ENCODE measurements around the gene HOXB7. TPM values are rescaled to one million over a fixed set of nuclear protein-coding genes. Genes with fewer than 3 reads are reported as not detected.
A peak's percentile ranks its signal among the peaks of the same experiment; 100 is the strongest.

The HOXB7 gene
- total and polyA plus RNA-seq, 2 experiments from 2014 or later = not detected

DNA sequence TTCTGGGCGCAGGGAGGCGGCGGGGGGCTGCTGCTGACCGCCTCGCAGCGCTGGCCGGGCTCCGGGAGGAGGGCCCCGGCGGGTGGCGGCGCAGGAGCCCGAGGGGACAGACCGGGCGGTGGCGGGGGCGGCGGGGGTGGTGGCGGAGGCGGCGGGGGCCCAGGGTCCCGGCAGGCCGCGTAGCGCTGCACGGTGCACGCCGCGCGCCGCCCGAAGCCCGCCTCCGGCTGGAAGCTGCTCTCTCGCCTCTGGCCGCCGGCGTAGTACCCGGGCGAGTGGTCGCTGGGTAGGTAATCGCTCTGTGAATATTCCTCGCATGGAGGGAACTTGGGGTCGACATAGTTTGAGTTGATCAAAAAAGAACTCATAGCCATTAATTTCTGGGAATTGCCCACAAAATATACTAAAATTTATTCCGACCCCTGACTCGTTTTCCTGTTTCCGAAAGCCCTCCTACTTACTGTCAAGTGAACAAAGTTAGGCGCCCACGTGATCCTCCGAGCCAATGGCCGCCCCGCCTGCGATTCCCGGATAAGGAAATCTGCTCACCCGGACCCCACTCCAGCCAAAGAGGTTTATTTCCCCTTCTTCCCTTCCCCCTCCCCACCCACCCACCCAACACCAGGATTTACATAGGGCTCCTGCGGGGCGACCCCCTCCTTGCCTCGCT lies 32.7 kb downstream of the HOXB7 start, which contains the start of gene HOXB4:
TSS of gene HOXB4 (minus strand) at position 405 of the 670 bp plus-strand sequence. CDS start at position 374, 31 bp downstream.
- H3K27me3 Mint-ChIP-seq (ENCODE audit: insufficient read depth, low read depth, poor library complexity) = peaks cover 51% of the 10 kb centered on the region
- peaks cover 31% of the 10 kb centered on the region for H3K4me1 Mint-ChIP-seq
- DNase-seq (ENCODE audit: low spot score) (peak; percentile 85), ATAC-seq (peak; percentile 20)
- Histone ChIP-seq H3K9me2 (ENCODE audit: insufficient read depth) (no peaks in the 10 kb centered on the region), H3F3A (replicated peaks; ENCODE audit: low read depth) (peaks cover 60% of the 10 kb centered on the region), H3K4me2 (peak within 1 kb of the TSS; percentile 66), H3K36me3 (ENCODE audit: insufficient read depth) (no peaks in the 10 kb centered on the region), H2AFZ (no peak within 1 kb of the TSS), H3K4me3 (peak within 1 kb of the TSS; percentile 42), H3K4me1 (ENCODE audit: insufficient read depth) (peaks cover 66% of the 10 kb centered on the region), H3K27ac (ENCODE audit: low read depth) (no peak within 1 kb of the TSS), H4K20me1 (replicated peaks; ENCODE audit: insufficient read depth) (peaks cover 59% of the 10 kb centered on the region), H3K27me3 (ENCODE audit: insufficient read depth) (peaks cover 100% of the 10 kb centered on the region), H3K79me2 (replicated peaks; ENCODE audit: insufficient read depth) (no peaks in the 10 kb centered on the region)
- peaks cover 10% of the 10 kb centered on the region for H3K9me3 Mint-ChIP-seq
- no peak within 1 kb of the TSS for H3K27ac Mint-ChIP-seq
- H3K4me3 Mint-ChIP-seq = peak within 1 kb of the TSS; percentile 64
- no peaks in the 10 kb centered on the region for H3K36me3 Mint-ChIP-seq (ENCODE audit: low read depth)
- TF ChIP-seq EZH2 (IDR thresholded peaks at IDR 0.05; ENCODE audit: low read depth, unreplicated experiment) (peak; percentile 60), POLR2AphosphoS5 (IDR thresholded peaks at IDR 0.05; ENCODE audit: low read depth) (no peak)

DNA sequence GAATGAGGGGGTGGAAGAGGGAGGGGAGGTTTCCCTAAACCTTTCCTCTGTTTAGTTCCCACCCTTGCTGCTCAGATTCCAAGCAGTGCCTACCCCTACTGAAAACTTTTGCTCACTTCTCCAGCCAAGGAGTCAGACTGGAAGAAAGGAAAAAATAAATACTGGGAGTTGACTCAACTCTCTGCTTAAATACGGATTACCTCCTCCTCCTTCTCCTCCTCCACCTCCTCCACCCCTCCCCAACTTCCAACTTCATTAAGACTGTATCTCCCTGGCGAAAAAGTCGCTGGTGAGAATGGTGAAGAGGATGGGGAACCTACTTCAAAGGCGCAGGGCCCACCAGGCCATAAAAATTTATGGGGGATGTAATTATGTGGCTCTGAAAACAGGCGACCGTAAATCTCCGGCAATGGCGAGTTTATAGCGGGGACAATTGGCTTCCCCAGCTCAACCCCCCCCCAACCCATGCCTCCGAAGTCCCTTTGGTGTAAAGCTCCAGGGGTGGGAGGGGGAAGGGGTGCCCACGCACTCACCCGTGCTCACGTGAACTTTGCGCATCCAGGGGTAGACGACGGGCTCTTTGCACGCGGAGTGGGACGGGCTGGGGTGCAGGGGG lies 33.4 kb downstream of the HOXB7 start:
- Histone ChIP-seq H4K20me1 (replicated peaks; ENCODE audit: insufficient read depth) (peaks cover 59% of the 10 kb centered on the region), H3K36me3 (ENCODE audit: insufficient read depth) (no peaks in the 10 kb centered on the region), H3K27me3 (ENCODE audit: insufficient read depth) (peaks cover 100% of the 10 kb centered on the region), H3K9me2 (ENCODE audit: insufficient read depth) (no peaks in the 10 kb centered on the region), H3K4me1 (ENCODE audit: insufficient read depth) (peaks cover 61% of the 10 kb centered on the region), H3K27ac (ENCODE audit: low read depth) (no peak overlapping the region), H3K4me2 (peak overlapping the region; percentile 62), H2AFZ (no peak overlapping the region), H3K79me2 (replicated peaks; ENCODE audit: insufficient read depth) (no peaks in the 10 kb centered on the region), H3K4me3 (peak overlapping the region; percentile 23; the same call in 1 of the 2 replicates), H3F3A (replicated peaks; ENCODE audit: low read depth) (peaks cover 67% of the 10 kb centered on the region)
- H3K27ac Mint-ChIP-seq = no peak overlapping the region
- DNase-seq (ENCODE audit: low spot score) (no peak), ATAC-seq (no peak)
- no peaks in the 10 kb centered on the region for H3K36me3 Mint-ChIP-seq (ENCODE audit: low read depth)
- H3K4me3 Mint-ChIP-seq = peak overlapping the region; percentile 52
- peaks cover 31% of the 10 kb centered on the region for H3K4me1 Mint-ChIP-seq
- H3K27me3 Mint-ChIP-seq (ENCODE audit: insufficient read depth, low read depth, poor library complexity) = peaks cover 45% of the 10 kb centered on the region
- H3K9me3 Mint-ChIP-seq = peaks cover 10% of the 10 kb centered on the region
- peak; percentile 97 for TF ChIP-seq EZH2 (IDR thresholded peaks at IDR 0.05; ENCODE audit: low read depth, unreplicated experiment)
- TF ChIP-seq STAT1 (IDR thresholded peaks at IDR 0.05; ENCODE audit: unreplicated experiment) = no peak

DNA sequence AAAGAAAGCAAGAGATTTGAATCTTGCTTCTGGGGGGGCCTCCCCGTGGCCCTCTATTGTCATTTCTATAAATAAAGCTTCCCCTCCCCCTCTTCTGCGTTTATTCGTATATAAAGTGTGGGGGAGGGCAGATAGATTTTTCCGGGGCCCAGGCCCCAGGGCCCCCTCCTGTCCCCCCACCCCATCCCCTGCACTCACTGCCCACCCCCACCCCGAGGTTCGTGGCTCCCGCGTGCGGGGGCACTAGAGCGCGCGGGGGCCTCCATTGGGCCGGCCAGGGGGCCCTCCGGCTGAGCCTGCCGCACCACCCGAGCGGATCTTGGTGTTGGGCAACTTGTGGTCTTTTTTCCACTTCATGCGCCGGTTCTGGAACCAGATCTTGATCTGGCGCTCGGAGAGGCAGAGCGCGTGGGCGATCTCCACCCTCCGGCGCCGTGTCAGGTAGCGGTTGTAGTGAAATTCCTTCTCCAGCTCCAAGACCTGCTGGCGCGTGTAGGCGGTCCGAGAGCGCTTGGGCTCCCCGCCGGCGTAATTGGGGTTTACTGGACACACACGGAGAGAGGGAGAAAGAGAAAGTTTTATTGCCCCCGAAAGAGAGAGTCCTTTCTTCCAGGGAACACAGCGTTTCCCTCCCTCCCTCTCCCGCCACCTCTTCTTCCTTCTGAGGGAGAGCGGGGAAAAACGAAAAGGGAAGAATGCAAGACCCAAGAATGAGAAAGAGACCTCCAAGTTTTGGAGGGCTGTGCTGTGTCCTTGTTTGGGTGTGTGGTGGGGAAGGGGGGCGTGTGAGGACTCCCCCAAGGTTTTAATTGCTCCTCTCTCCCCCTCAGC lies 34.1 kb downstream of the HOXB7 start:
- Mint-ChIP-seq H3K27ac (no peak overlapping the region), H3K9me3 (peaks cover 10% of the 10 kb centered on the region), H3K27me3 (ENCODE audit: insufficient read depth, low read depth, poor library complexity) (peaks cover 37% of the 10 kb centered on the region), H3K4me1 (peaks cover 31% of the 10 kb centered on the region), H3K36me3 (ENCODE audit: low read depth) (no peaks in the 10 kb centered on the region), H3K4me3 (no peak overlapping the region)
- DNase-seq (ENCODE audit: low spot score) = no peak
- Histone ChIP-seq H3F3A (replicated peaks; ENCODE audit: low read depth) (peaks cover 71% of the 10 kb centered on the region), H3K27ac (ENCODE audit: low read depth) (no peak overlapping the region), H3K79me2 (replicated peaks; ENCODE audit: insufficient read depth) (no peaks in the 10 kb centered on the region), H2AFZ (no peak overlapping the region), H4K20me1 (replicated peaks; ENCODE audit: insufficient read depth) (peaks cover 66% of the 10 kb centered on the region), H3K27me3 (ENCODE audit: insufficient read depth) (peaks cover 100% of the 10 kb centered on the region), H3K4me2 (peak overlapping the region; percentile 62), H3K4me1 (ENCODE audit: insufficient read depth) (peaks cover 58% of the 10 kb centered on the region), H3K9me2 (ENCODE audit: insufficient read depth) (no peaks in the 10 kb centered on the region), H3K4me3 (0 out of 2 replicates have a peak overlapping the region, but pooled peaks have one; percentile 28), H3K36me3 (ENCODE audit: insufficient read depth) (no peaks in the 10 kb centered on the region)
- ATAC-seq = peak; percentile 9; the same call in 2 of the 3 replicates
- TF ChIP-seq EZH2 (IDR thresholded peaks at IDR 0.05; ENCODE audit: low read depth, unreplicated experiment) (peak; percentile 91), CREB1 (CRISPR knock-in tag; IDR thresholded peaks at IDR 0.05; ENCODE audit: low read depth) (no peak), NANOG (IDR thresholded peaks at IDR 0.05; ENCODE audit: borderline replicate concordance) (no peak), EZH2phosphoT487 (IDR thresholded peaks at IDR 0.05; ENCODE audit: unreplicated experiment) (peak; percentile 54), POLR2AphosphoS5 (IDR thresholded peaks at IDR 0.05; ENCODE audit: low read depth) (no peak)

Data from GM23338 (cell line).